H1 (cell line): ENCODE data around the gene DLG1. TPM values are rescaled to one million over a fixed set of nuclear protein-coding genes. Genes with fewer than 3 reads are reported as not detected.

Experiments
- CTCF ChIA-PET: fragments of 300-600 bp; sonication (Branson Sonifier 250); formaldehyde crosslinking; loops from one replicate; lab custom pipeline; 2021; ENCODE audit not compliant: partially characterized antibody; lab: Charles Lee
- POLR2A ChIA-PET: fragments of 300-600 bp; sonication (Branson Sonifier 250); formaldehyde crosslinking; loops from one replicate; lab custom pipeline; 2021; ENCODE audit warnings: inconsistent platforms; ENCODE audit not compliant: partially characterized antibody; lab: Charles Lee
- DNase-seq, 2 experiments: peaks; one replicate each; pipeline versions ENCODE4 v3.0.0 to v3.0.0-alpha.2; 2010 to 2022; ENCODE audit warnings: low spot score in 2 of 2, low read depth in 1 of 2, mixed read lengths in 1 of 2
- FAIRE-seq: peaks from 2 replicates; lab custom pipeline; 2011; peaks lifted over from hg19 to GRCh38; lab: Jason Lieb, UNC
- H2AFZ ChIP-seq: 2 replicates; pipeline ENCODE4 v1.8.1; 2012; ENCODE audit warnings: low read length, inconsistent platforms
- H2AK5ac ChIP-seq: 2 replicates; pipeline ENCODE4 v1.6.1; 2013; ENCODE audit warnings: low read depth, low read length
- H2BK120ac ChIP-seq: replicated peaks from 2 replicates; pipeline ENCODE3; 2013; ENCODE audit warnings: low read depth, low read length, inconsistent platforms
- H2BK12ac ChIP-seq: 2 replicates; pipeline ENCODE4 v1.6.1; 2013; ENCODE audit warnings: low read depth, low read length
- H2BK15ac ChIP-seq: 2 replicates; pipeline ENCODE4 v1.6.1; 2013; ENCODE audit warnings: low read length
- H2BK20ac ChIP-seq: 2 replicates; pipeline ENCODE4 v1.6.1; 2013; ENCODE audit warnings: low read length
- H2BK5ac ChIP-seq: 2 replicates; pipeline ENCODE4 v1.6.1; 2013; ENCODE audit warnings: low read depth, low read length
- H3K14ac ChIP-seq: 2 replicates; pipeline ENCODE4 v1.6.1; 2013; ENCODE audit warnings: inconsistent platforms; ENCODE audit not compliant: insufficient read length
- H3K18ac ChIP-seq: 2 replicates; pipeline ENCODE4 v1.6.1; 2013; ENCODE audit warnings: low read length; ENCODE audit errors: extremely low read depth
- H3K23ac ChIP-seq: 2 replicates; pipeline ENCODE4 v1.6.1; 2013; ENCODE audit warnings: inconsistent platforms; ENCODE audit not compliant: insufficient read length
- H3K23me2 ChIP-seq: 2 replicates; pipeline ENCODE4 v1.6.1; 2013; ENCODE audit warnings: low read depth, low read length
- H3K27ac ChIP-seq: 2 replicates; pipeline ENCODE4 v1.6.1; 2011; ENCODE audit warnings: low read depth, low read length, inconsistent platforms
- H3K27me3 ChIP-seq, 4 experiments: replicated peaks in 1 of 4; 1 replicate in 1 of 4; 2 replicates in 3 of 4; pipeline versions ENCODE4 v1.6.1 to v1.8.1; 2011 to 2013; ENCODE audit warnings: low read length in 3 of 4, mild to moderate bottlenecking in 3 of 4, inconsistent platforms in 2 of 4, mixed read lengths in 2 of 4, moderate library complexity in 1 of 4; ENCODE audit not compliant: control insufficient read depth in 3 of 4, insufficient read depth in 3 of 4; ENCODE audit errors: extremely low read depth in 1 of 4
- H3K36me3 ChIP-seq, 4 experiments: 2 replicates each; pipeline versions ENCODE4 v1.6.1 to v1.8.1; 2011 to 2013; ENCODE audit warnings: mild to moderate bottlenecking in 4 of 4, low read length in 3 of 4, moderate library complexity in 2 of 4, control low read depth in 1 of 4, inconsistent platforms in 1 of 4; ENCODE audit not compliant: insufficient read depth in 4 of 4, control insufficient read depth in 2 of 4
- H3K4ac ChIP-seq: replicated peaks from 2 replicates; pipeline ENCODE3; 2013; ENCODE audit warnings: low read length, low read depth, mixed read lengths, inconsistent platforms; ENCODE audit not compliant: insufficient read length
- H3K4me1 ChIP-seq, 4 experiments: replicated peaks in 1 of 4; 1 replicate in 1 of 4; 2 replicates in 3 of 4; pipeline versions ENCODE4 v1.6.1 to v1.8.1; 2011 to 2013; ENCODE audit warnings: low read length in 3 of 4, inconsistent platforms in 2 of 4, mixed read lengths in 1 of 4; ENCODE audit not compliant: insufficient read depth in 4 of 4, control insufficient read depth in 3 of 4
- H3K4me2 ChIP-seq, 2 experiments: 2 replicates each; pipeline versions ENCODE4 v1.6.1 to v1.8.1; 2011 to 2013; ENCODE audit warnings: low read depth in 2 of 2, low read length in 2 of 2, control low read depth in 1 of 2, inconsistent platforms in 1 of 2, mild to moderate bottlenecking in 1 of 2; ENCODE audit not compliant: insufficient read depth in 1 of 2
- H3K4me3 ChIP-seq, 4 experiments: fragments of 200-600, 300-600 bp in 1 of 4; sonication (generic), shearing (Covaris generic), sonication (Bioruptor Twin) in 1 of 4; 2 replicates each; pipeline versions ENCODE4 v1.5.1 to v1.8.1; 2011 to 2016; ENCODE audit warnings: low read length in 4 of 4, low read depth in 3 of 4, control low read depth in 2 of 4, inconsistent platforms in 2 of 4, mild to moderate bottlenecking in 2 of 4, mixed read lengths in 1 of 4, moderate library complexity in 1 of 4; ENCODE audit not compliant: insufficient read depth in 2 of 4; ENCODE audit errors: extremely low read depth in 1 of 4
- H3K56ac ChIP-seq: replicated peaks from 2 replicates; pipeline ENCODE3; 2013; ENCODE audit warnings: low read depth, mild to moderate bottlenecking, mixed read lengths, low read length, inconsistent platforms; ENCODE audit not compliant: insufficient read length
- H3K79me1 ChIP-seq: 2 replicates; pipeline ENCODE4 v1.6.1; 2013; ENCODE audit warnings: low read depth, low read length, control low read depth
- H3K79me2 ChIP-seq, 2 experiments: 2 replicates each; pipeline versions ENCODE4 v1.6.1 to v1.8.1; 2012 to 2013; ENCODE audit warnings: low read length in 2 of 2, mild to moderate bottlenecking in 2 of 2, inconsistent platforms in 1 of 2; ENCODE audit not compliant: insufficient read depth in 2 of 2, control insufficient read depth in 1 of 2
- H3K9ac ChIP-seq, 4 experiments: replicated peaks in 1 of 4; 1 replicate in 1 of 4; 2 replicates in 3 of 4; pipeline versions ENCODE4 v1.6.1 to v1.8.1; 2011 to 2013; ENCODE audit warnings: low read depth in 3 of 4, low read length in 3 of 4, control low read depth in 2 of 4, mild to moderate bottlenecking in 2 of 4, moderate library complexity in 2 of 4, inconsistent platforms in 1 of 4; ENCODE audit errors: extremely low read depth in 1 of 4
- H3K9me3 ChIP-seq, 2 experiments: 2 replicates each; pipeline versions ENCODE4 v1.6.1 to v1.8.1; 2012 to 2013; ENCODE audit warnings: mild to moderate bottlenecking in 2 of 2, moderate library complexity in 2 of 2, control low read depth in 1 of 2, inconsistent platforms in 1 of 2, low read depth in 1 of 2, low read length in 1 of 2, mixed read lengths in 1 of 2; ENCODE audit not compliant: insufficient read depth in 2 of 2
- H4K20me1 ChIP-seq, 2 experiments: replicated peaks in 1 of 2; 2 replicates each; pipeline versions ENCODE3 to v1.8.1; 2011 to 2013; ENCODE audit warnings: inconsistent platforms in 2 of 2, low read length in 2 of 2, mild to moderate bottlenecking in 1 of 2; ENCODE audit not compliant: insufficient read depth in 2 of 2, control insufficient read depth in 1 of 2
- H4K5ac ChIP-seq: 2 replicates; pipeline ENCODE4 v1.6.1; 2013; ENCODE audit warnings: low read length, low read depth, mixed read lengths, inconsistent platforms; ENCODE audit not compliant: insufficient read length
- H4K8ac ChIP-seq: 2 replicates; pipeline ENCODE4 v1.8.0; 2013; ENCODE audit warnings: mild to moderate bottlenecking, moderate library complexity, low read length, inconsistent platforms; ENCODE audit not compliant: insufficient read depth; ENCODE audit errors: extremely low read depth
- H4K91ac ChIP-seq: replicated peaks from 2 replicates; pipeline ENCODE3; 2013; ENCODE audit warnings: low read length, mixed read lengths, inconsistent platforms; ENCODE audit not compliant: insufficient read length
- BACH1 ChIP-seq: IDR thresholded peaks from 2 replicates; pipeline ENCODE4 v1.6.1; 2012; ENCODE audit warnings: low read length, improper control_type of control experiment
- BCL11A ChIP-seq, 2 experiments: IDR thresholded peaks; one replicate each; pipeline ENCODE4 v1.6.1; 2011; ENCODE audit warnings: low read depth in 2 of 2, low read length in 2 of 2, mild to moderate bottlenecking in 2 of 2
- FOSL1 ChIP-seq: IDR thresholded peaks from 2 replicates; pipeline ENCODE4 v1.6.1; 2011; ENCODE audit warnings: mild to moderate bottlenecking, low read depth, low read length, moderate library complexity; ENCODE audit not compliant: insufficient read depth
- POLR2AphosphoS5 ChIP-seq: IDR thresholded peaks from 2 replicates; pipeline ENCODE4 v1.6.1; 2011; ENCODE audit warnings: low read depth, low read length
- SP1 ChIP-seq: IDR thresholded peaks from 2 replicates; pipeline ENCODE4 v1.6.1; 2011; ENCODE audit warnings: low read depth, low read length
- TBP ChIP-seq: IDR thresholded peaks from 2 replicates; pipeline ENCODE4 v1.6.1; 2011; ENCODE audit warnings: low read depth, low read length, improper control_type of control experiment
- WGBS, 2 experiments: shearing (Covaris generic) in 1 of 2; methylation state at CpG; one replicate each; pipeline versions ENCODE4 v1.1.6 to v1.1.7; 2013 to 2015; ENCODE audit warnings: low lambda C conversion rate in 2 of 2, mixed read lengths in 2 of 2, inconsistent platforms in 1 of 2, low coverage in 1 of 2, missing lambda C conversion rate in 1 of 2; ENCODE audit not compliant: insufficient replicate concordance in 2 of 2, insufficient coverage in 1 of 2, insufficient read length in 1 of 2; ENCODE audit errors: extremely low coverage in 1 of 2, missing lambda C conversion rate in 1 of 2; 5-methylcytosine and 5-hydroxymethylcytosine counted together
- polyA plus RNA-seq, 7 experiments: library from polyadenylated mRNA; depleted of rRNA in 3 of 7; stranded (reverse) in 5 of 7; unstranded in 2 of 7; fragments of >200 nt in 5 of 7; fragments of 200-250 nt in 2 of 7; gene quantifications; 1 replicate in 5 of 7; 2 replicates in 1 of 7; 4 replicates in 1 of 7; pipeline versions ENCODE4 v1.2.1 to v1.2.3, GENCODE V29; 2011 to 2013; ENCODE audit warnings: missing spikeins in 2 of 7, mixed read lengths in 2 of 7
- total RNA-seq: library from RNA; stranded (reverse); fragmentation: NEBNext Ultra II Directional; extraction: Animal tissue kit (Norgen Biotek cat#: 25700); gene quantifications from 2 replicates; pipeline ENCODE4 v1.2.1, GENCODE V29; 2021

Gene DLG1
- total and polyA plus RNA-seq, 2 of the 8 experiments (the other 6 are each of a cell fraction or from before 2014, with no cell fraction given), result 13.4 to 78.8 TPM

DNA sequence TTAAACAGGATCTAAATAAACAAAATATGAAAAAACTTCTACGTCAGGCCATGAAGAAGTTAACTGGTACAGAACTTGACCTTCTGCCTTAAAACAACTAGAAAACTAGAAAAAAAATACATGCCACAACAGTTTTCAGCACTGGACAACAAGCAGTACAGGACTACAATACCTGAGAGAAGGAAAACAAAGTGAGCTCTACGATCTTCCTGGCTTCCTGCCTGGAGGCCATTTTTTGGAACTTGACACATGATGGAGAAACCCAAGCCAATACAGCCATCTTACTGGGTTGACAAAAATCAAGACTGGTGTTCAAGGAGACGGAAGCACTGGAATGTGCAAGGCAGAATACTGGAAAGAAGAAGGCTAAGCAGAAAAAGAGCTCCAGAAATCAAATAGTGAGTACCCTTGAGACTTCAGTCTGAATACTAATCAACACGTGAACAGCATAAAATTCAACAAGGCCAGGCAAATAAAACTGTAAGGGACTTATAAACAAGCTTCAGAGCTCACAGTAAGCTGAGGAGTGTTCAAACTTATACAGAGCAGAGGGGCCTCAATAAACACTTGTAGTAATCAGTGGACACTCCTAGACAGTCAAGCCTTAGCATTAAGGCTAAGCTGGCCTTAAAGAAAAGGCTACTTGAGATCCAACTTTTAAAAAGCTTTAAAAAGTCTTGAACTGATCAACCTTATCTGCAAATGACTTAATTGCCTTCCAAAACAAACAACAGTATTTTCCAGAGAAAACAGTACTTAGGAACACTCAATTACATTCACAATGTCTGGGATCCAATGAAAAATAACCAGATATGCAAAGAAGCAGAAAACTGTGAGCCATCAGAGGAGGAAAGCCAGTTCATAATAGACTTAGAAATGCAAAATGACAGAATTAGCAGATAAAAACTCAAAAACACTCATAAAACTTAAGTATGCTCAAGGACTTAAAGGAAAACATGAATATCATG, 63.2 kb downstream of the DLG1 start:
- no peak overlapping the region for H2BK15ac ChIP-seq
- H3K27ac ChIP-seq, result no peak overlapping the region
- peaks cover 0 to 5% (median 2%) of the 10 kb centered on the region in 4 experiments; a peak in 2 of 8 replicates for H3K36me3 ChIP-seq
- FAIRE-seq, result no peak
- H3K23ac ChIP-seq, result no peak overlapping the region
- DNase-seq, result no peak
- peaks cover 15% of the 10 kb centered on the region for H3K79me1 ChIP-seq
- no peaks in the 10 kb centered on the region for H3K9me3 ChIP-seq
- H3K18ac ChIP-seq, result no peak overlapping the region
- H3K4me2 ChIP-seq, result no peak overlapping the region
- no peak overlapping the region for H4K5ac ChIP-seq
- H3K79me2 ChIP-seq, result peaks cover 11 to 98% of the 10 kb centered on the region in 2 experiments
- H4K8ac ChIP-seq, result no peak overlapping the region
- H3K9ac ChIP-seq, result no peak overlapping the region
- no peak overlapping the region for H3K4me3 ChIP-seq
- H3K14ac ChIP-seq, result no peak overlapping the region
- CTCF ChIA-PET, result interaction anchor here (1.0 to 5.0 kb wide), 4 partner anchors 11 to 21 kb away, joined by 3 to 40 read pairs (median 4); no protein-coding TSS in a partner anchor
- no peak overlapping the region for H2AFZ ChIP-seq
- POLR2A ChIA-PET, result interaction anchor here (0.6 kb wide), 1 partner anchor 34 kb away, joined by 3 read pairs; no protein-coding TSS in a partner anchor
- no peak overlapping the region for H4K91ac ChIP-seq
- WGBS, 2 experiments, result 84% methylated on average over 4 of the region's 4 CpGs; no CpG with 5 or more reads in 1 of the 2 experiments
- no peak for TF ChIP-seq BCL11A (IDR thresholded peaks at IDR 0.05; ENCODE audit: low read depth in 2 of 2, low read length in 2 of 2)
- no peak for TF ChIP-seq POLR2AphosphoS5
- no peak for TF ChIP-seq FOSL1
- TF ChIP-seq BACH1, result no peak
- no peak for TF ChIP-seq TBP
- TF ChIP-seq SP1, result no peak
- H2BK120ac ChIP-seq, result no peak overlapping the region
- no peaks in the 10 kb centered on the region for H3K27me3 ChIP-seq
- no peaks in the 10 kb centered on the region for H3K23me2 ChIP-seq
- H3K4me1 ChIP-seq, result peaks cover 3 to 15% (median 6%) of the 10 kb centered on the region in 4 experiments; a peak in 6 of 7 replicates
- H2AK5ac ChIP-seq, result no peak overlapping the region
- peaks cover 3 to 10% of the 10 kb centered on the region in 2 experiments for H4K20me1 ChIP-seq
- H2BK20ac ChIP-seq, result no peak overlapping the region
- no peak overlapping the region for H3K56ac ChIP-seq
- no peak overlapping the region for H2BK5ac ChIP-seq
- no peak overlapping the region for H3K4ac ChIP-seq
- no peak overlapping the region for H2BK12ac ChIP-seq
